Measurements from ENCODE around the gene CPLANE2. TPM values are rescaled to one million over a fixed set of nuclear protein-coding genes. Genes with fewer than 3 reads are reported as not detected.
A peak's percentile ranks its signal among the peaks of the same experiment; 100 is the strongest.

The CPLANE2 gene
- total RNA-seq, 2 experiments from 2014 or later: 11.6 to 15.4 TPM

- Histone ChIP-seq H3K9me2 (ENCODE audit: insufficient read depth, low read length) (no peaks in the 10 kb centered on the region), H4K20me1 (ENCODE audit: insufficient read depth, low read length) (no peaks in the 10 kb centered on the region), H3K9me3 (ENCODE audit: low read length) (no peaks in the 10 kb centered on the region), H3K4me2 (ENCODE audit: low read length) (peak overlapping the region; percentile 80; the same call in 1 of the 2 replicates), H2AFZ (ENCODE audit: low read length) (0 out of 2 replicates have a peak overlapping the region, but pooled peaks have one; percentile 13), H3K79me2 (ENCODE audit: insufficient read depth, low read depth, low read length) (no peaks in the 10 kb centered on the region), H3K4me3 (ENCODE audit: low read depth, low read length, poor library complexity, severe bottlenecking) (no peak overlapping the region), H3K36me3 (ENCODE audit: insufficient read depth, low read length) (no peaks in the 10 kb centered on the region), H3K4me1 (ENCODE audit: insufficient read depth, low read length, poor library complexity, severe bottlenecking) (peaks cover 16% of the 10 kb centered on the region), H3K27ac (ENCODE audit: low read depth, low read length, poor library complexity, severe bottlenecking) (no peak overlapping the region)
- ChIA-PET POLR2A (interaction anchor here (1.0 to 1.1 kb wide), 2 partner anchors 12 to 269 kb away, joined by 3 to 7 read pairs; no protein-coding TSS in a partner anchor), CTCF (ENCODE audit: unreplicated experiment) (interaction anchor here (0.6 to 1.1 kb wide), 2 partner anchors 119 to 139 kb away, joined by 3 read pairs; no protein-coding TSS in a partner anchor)
- BruUV-seq (replicated peaks): no TSS peak
- TF ChIP-seq EZH2phosphoT487 (IDR thresholded peaks at IDR 0.05; ENCODE audit: borderline replicate concordance, low read depth, low read length) (no peak), CTCF (conservative IDR thresholded peaks at IDR 0.05; ENCODE audit: low read length) (no peak)
- DNase-seq (ENCODE audit: low spot score): no peak
- intact Hi-C loops (cut with micrococcal nuclease; ENCODE audit: unreplicated experiment): no loop called here
These were observed 18.8 kb downstream of the CPLANE2 start for GRCh38 chr1:16218014-16218673.

GRCh38 chr1:16217061-16217785 is 19.8 kb downstream of the CPLANE2 start:
- Histone ChIP-seq H2AFZ (ENCODE audit: low read length) (peak overlapping the region; percentile 70), H3K27ac (ENCODE audit: low read depth, low read length, poor library complexity, severe bottlenecking) (no peak overlapping the region), H3K4me3 (ENCODE audit: low read depth, low read length, poor library complexity, severe bottlenecking) (peak overlapping the region; percentile 65), H3K4me2 (ENCODE audit: low read length) (peak overlapping the region; percentile 80), H3K36me3 (ENCODE audit: insufficient read depth, low read length) (no peaks in the 10 kb centered on the region), H3K79me2 (ENCODE audit: insufficient read depth, low read depth, low read length) (no peaks in the 10 kb centered on the region), H4K20me1 (ENCODE audit: insufficient read depth, low read length) (no peaks in the 10 kb centered on the region), H3K4me1 (ENCODE audit: insufficient read depth, low read length, poor library complexity, severe bottlenecking) (peaks cover 16% of the 10 kb centered on the region), H3K9me2 (ENCODE audit: insufficient read depth, low read length) (no peaks in the 10 kb centered on the region), H3K9me3 (ENCODE audit: low read length) (no peaks in the 10 kb centered on the region)
- peak; percentile 97 for DNase-seq (ENCODE audit: low spot score)
- intact Hi-C loops (cut with micrococcal nuclease; ENCODE audit: unreplicated experiment): no loop called here
- ChIA-PET CTCF (ENCODE audit: unreplicated experiment) (interaction anchor here (0.7 to 1.1 kb wide), 2 partner anchors 37 to 138 kb away, joined by 3 to 4 read pairs; no protein-coding TSS in a partner anchor), POLR2A (interaction anchor here (0.5 to 1.1 kb wide), 7 partner anchors 10 to 270 kb away, joined by 3 to 7 read pairs (median 3); no protein-coding TSS in a partner anchor)
- TF ChIP-seq EZH2phosphoT487 (IDR thresholded peaks at IDR 0.05; ENCODE audit: borderline replicate concordance, low read depth, low read length): no peak
- TF ChIP-seq CTCF (conservative IDR thresholded peaks at IDR 0.05; ENCODE audit: low read length): no peak
- BruUV-seq (replicated peaks): no TSS peak

All from OCI-LY7 (cell line).